GM13976 (cell line): ENCODE measurements around the gene ROGDI.
A peak's percentile ranks its signal among the peaks of the same experiment; 100 is the strongest.

ENCODE experiments used
- DNase-seq: peaks from one replicate; pipeline ENCODE4 v3.0.0; 2012; ENCODE audit warnings: low spot score
- in situ Hi-C: fragments of 300-500 bp; cut with MboI; formaldehyde crosslinking; loops from one replicate; pipeline ENCODE4 v1.12.0; 2022; ENCODE audit warnings: low sequenced_read_pairs, mixed read lengths, inconsistent platforms; ENCODE audit not compliant: unreplicated experiment
- TF ChIP-seq, protein P1 (sequence below): IDR thresholded peaks from 2 replicates; pipeline ENCODE4 v1.5.1; 2012; ENCODE audit warnings: borderline replicate concordance, mild to moderate bottlenecking; ENCODE audit not compliant: insufficient read depth; ENCODE audit errors: extremely low read depth, missing control alignments, control extremely low read depth

The ROGDI gene

DNA sequence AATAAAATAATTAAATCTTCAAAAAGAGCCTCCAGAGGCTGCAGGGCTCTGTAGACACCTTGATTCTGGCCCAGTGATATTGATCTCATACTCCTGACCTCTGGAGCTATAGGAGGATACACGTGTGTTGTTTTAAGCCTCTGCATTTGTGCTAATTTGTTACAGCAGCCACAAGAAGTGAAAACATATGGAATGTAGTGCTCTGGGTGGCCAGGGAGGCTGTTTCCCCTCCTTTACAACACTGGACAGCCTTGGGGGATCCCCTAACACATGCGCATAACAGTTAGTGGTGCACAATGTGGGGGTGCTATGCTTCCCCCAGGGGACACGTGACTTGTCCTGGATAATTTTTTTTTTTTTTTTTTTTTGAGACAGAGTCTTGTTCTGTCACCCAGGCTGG is 30.8 kb downstream of the ROGDI start:
- in situ Hi-C loops: no loop called here
- TF ChIP-seq, protein P1, sequence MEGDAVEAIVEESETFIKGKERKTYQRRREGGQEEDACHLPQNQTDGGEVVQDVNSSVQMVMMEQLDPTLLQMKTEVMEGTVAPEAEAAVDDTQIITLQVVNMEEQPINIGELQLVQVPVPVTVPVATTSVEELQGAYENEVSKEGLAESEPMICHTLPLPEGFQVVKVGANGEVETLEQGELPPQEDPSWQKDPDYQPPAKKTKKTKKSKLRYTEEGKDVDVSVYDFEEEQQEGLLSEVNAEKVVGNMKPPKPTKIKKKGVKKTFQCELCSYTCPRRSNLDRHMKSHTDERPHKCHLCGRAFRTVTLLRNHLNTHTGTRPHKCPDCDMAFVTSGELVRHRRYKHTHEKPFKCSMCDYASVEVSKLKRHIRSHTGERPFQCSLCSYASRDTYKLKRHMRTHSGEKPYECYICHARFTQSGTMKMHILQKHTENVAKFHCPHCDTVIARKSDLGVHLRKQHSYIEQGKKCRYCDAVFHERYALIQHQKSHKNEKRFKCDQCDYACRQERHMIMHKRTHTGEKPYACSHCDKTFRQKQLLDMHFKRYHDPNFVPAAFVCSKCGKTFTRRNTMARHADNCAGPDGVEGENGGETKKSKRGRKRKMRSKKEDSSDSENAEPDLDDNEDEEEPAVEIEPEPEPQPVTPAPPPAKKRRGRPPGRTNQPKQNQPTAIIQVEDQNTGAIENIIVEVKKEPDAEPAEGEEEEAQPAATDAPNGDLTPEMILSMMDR: no peak
- no peak for DNase-seq

DNA sequence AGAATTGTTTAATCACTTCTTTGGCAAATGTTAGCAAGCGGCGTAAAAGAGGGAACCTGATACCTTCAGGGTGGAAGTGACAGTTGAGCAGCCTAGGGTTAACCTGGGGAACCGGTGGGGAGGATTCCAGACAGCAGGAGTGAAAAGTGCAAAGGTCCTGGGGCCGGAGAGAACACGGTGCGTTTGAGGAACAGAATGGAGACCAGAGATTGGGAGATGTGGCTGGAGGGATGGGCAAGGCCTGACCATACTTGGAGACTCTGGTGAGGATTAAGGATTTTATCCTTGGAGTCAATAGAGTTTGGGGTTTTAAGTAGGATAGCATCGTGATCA is 33.2 kb downstream of the ROGDI start:
- TF ChIP-seq, protein P1: no peak
- in situ Hi-C loops: no loop called here
- DNase-seq: no peak

DNA sequence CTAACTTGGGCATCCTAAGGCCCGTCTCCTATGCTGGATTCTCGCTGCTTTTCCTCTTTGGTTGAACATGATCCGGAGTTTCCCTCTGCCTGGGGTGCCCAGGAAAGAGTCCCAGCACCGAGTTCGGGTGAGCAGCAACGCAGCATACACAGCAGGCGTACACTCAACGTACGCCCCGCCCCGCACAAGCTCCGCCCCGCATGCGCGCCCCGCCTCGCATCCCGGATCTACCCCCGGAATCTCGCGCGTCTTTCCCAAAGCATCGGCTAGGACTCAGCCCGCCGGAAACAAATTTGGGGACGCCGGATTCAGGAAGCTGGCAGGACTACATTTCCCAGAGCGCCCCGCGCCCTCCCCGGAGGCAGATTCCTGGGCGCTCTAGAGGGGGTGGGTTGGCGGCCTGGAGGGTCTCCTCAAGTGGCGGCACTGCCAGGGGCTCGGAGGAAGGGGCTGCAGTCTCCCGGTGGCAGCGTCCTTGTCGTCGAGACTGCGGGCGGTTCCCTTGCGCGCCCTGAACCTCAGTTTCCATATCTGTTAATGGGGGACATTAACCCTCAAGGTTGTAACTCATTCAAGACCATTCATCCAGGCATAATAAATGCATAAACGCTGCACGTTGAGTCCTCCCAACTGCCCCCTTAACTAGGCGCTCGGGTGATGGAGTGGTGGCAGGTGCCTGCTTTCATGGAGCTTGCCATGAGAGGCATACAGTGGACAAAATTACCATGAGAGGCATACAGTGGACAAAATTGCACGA is 33.7 kb downstream of the ROGDI start:
- peak; percentile 94 for DNase-seq
- TF ChIP-seq, protein P1: no peak
- in situ Hi-C loops: no loop called here

GRCh38 chr16:4767872-4768548 is 34.4 kb downstream of the ROGDI start:
- TF ChIP-seq, protein P1: no peak
- no peak for DNase-seq
- in situ Hi-C loops: no loop called here

DNA sequence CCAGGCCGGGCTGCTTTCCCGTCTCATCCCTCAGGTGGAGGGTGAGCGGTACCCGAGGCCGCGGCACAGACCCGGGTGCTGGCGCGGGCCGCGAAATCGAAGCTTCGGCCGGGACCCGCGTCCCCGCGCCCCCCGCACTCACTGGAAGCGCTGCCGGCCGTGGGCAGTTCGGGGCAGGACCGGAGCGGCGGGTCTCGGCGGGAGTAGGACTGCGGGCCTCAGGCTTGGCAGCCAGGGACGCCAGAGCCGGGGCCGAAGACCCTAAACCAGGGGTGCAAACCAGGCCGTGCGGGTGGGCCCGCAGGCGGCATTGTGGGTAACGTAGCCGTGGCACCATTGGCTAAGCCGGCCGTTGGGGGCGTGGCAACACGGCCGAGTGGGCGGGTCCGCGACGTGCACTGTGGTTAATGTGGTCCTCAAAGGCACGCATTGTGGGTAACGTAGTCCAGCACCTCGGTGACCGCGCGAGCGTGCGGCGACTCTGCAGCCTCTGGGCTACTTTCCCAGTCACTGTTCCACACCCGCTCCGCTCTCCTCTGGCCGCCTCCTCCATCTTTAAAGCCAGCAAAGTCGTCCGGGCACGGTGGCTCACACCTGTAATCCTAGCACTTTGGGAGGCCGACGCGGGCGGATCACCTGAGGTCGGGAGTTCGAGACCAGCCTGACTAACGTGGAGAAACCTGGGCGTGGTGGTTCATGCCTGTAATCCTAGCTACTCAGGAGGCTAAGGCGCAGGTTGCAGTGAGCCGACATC is 35.4 kb downstream of the ROGDI start, which contains the start of gene ZNF500:
Gene ZNF500 (minus strand): TSS at position 288 of the 754 bp plus-strand sequence. CDS start 1,184 bp downstream, outside the sequence.
- peak; percentile 97 for DNase-seq
- in situ Hi-C loops: no loop called here
- TF ChIP-seq, protein P1: no peak
